ENCODE data around the gene TOX2.

GRCh38 chr20:43969501-43970182 is 55.0 kb downstream of the TOX2 start:
- TF ChIP-seq CTCF (IDR thresholded peaks at IDR 0.05; ENCODE audit: low read depth, low read length, poor library complexity, severe bottlenecking) (no peak), EZH2phosphoT487 (IDR thresholded peaks at IDR 0.05; ENCODE audit: borderline replicate concordance, low read length) (no peak)
